Keratinocyte (primary cell): ENCODE results near the gene ZNF335.

Experiments
- EZH2 ChIP-seq: IDR thresholded peaks from one replicate; pipeline ENCODE4 v1.6.1; 2012; ENCODE audit warnings: inconsistent platforms, mild to moderate bottlenecking, low read length, moderate library complexity
- TF ChIP-seq, protein P1 (sequence below), 3 experiments: IDR thresholded peaks in 1 of 3; conservative IDR thresholded peaks in 1 of 3; optimal IDR thresholded peaks in 1 of 3; 2 replicates in 2 of 3; 3 replicates in 1 of 3; pipeline versions ENCODE3 to v1.5.1; 2011; ENCODE audit warnings: low read length in 3 of 3, mild to moderate bottlenecking in 3 of 3, moderate library complexity in 2 of 3, control low read depth in 1 of 3, inconsistent platforms in 1 of 3; ENCODE audit not compliant: insufficient read depth in 2 of 3; ENCODE audit errors: extremely low read depth in 1 of 3

DNA sequence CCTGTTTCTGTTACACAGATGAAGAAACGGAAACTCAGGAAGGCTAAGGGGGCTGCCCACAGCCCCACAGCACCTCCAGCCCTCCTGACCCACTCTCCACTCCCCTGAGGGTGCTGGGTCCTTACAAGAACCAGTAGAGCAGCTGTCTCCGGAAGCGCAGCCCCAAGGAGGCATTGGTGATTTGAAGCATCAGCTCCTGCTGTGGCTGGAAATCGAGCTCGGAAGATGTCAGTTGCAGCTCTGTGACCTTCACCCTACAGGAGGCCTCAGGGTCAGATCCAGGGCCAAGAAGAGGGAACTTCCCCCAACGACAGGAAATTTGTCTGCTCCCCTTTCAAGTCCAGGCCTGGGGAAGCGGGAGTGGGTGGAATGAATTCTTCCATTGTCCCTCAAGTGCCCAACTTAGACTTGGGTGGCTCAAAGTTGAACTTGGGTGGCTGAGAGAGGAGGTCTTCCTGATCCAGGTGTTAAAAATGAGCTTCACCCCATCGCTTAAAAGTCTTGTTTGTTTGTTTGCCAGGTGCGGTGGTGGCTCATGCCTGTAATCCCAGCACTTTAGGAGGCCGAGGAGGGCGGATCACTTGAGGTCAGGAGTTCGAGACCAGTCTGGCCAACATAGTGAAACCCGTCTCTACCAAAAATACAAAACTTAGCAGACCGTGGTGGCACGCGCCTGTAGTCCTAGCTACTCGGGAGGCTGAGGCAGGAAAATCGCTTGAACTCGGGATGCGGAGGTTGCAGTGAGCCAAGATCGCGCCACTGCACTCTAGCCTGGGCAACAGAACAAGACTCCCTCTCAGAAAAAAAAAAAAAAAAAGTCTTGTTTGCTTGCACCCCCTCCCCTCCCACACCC, 62.0 kb downstream of the ZNF335 start:
- TF ChIP-seq, protein P1, sequence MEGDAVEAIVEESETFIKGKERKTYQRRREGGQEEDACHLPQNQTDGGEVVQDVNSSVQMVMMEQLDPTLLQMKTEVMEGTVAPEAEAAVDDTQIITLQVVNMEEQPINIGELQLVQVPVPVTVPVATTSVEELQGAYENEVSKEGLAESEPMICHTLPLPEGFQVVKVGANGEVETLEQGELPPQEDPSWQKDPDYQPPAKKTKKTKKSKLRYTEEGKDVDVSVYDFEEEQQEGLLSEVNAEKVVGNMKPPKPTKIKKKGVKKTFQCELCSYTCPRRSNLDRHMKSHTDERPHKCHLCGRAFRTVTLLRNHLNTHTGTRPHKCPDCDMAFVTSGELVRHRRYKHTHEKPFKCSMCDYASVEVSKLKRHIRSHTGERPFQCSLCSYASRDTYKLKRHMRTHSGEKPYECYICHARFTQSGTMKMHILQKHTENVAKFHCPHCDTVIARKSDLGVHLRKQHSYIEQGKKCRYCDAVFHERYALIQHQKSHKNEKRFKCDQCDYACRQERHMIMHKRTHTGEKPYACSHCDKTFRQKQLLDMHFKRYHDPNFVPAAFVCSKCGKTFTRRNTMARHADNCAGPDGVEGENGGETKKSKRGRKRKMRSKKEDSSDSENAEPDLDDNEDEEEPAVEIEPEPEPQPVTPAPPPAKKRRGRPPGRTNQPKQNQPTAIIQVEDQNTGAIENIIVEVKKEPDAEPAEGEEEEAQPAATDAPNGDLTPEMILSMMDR (optimal IDR thresholded peaks at IDR 0.05 in 1 of 3, IDR thresholded peaks at IDR 0.05 in 1 of 3, conservative IDR thresholded peaks at IDR 0.05 in 1 of 3; ENCODE audit: extremely low read depth in 1 of 3, insufficient read depth in 2 of 3, low read length in 3 of 3): no peak
- TF ChIP-seq EZH2: no peak
